ENCODE data around the gene NCF2. TPM values are rescaled to one million over a fixed set of nuclear protein-coding genes. Genes with fewer than 3 reads are reported as not detected.

Gene NCF2
- 10 to 100 TPM; 21.5 to 23.0 TPM for total RNA-seq

GRCh38 chr1:183590244-183591191 lies at the start of gene NCF2:
TSS of gene NCF2 (minus strand) at chr1:183590459. CDS start at chr1:183590329, 130 bp downstream.
- POLR2A ChIA-PET, result interaction anchor here (0.9 to 4.4 kb wide), 7 partner anchors 9 to 44 kb away, joined by 3 to 25 read pairs (median 10); partner anchors contain the start of gene ARPC5

GRCh38 chr1:183638649-183639387 lies 48.6 kb upstream of the NCF2 start:
- Mint-ChIP-seq H3K9me3 (no peaks in the 10 kb centered on the region), H3K27ac (no peak overlapping the region), H3K27me3 (peaks cover 20% of the 10 kb centered on the region), H3K4me1 (peaks cover 15% of the 10 kb centered on the region), H3K4me3 (no peak overlapping the region), H3K36me3 (ENCODE audit: low read depth) (peaks cover 14% of the 10 kb centered on the region)
- CTCF ChIA-PET, result no interaction called here
- no peak for DNase-seq
- POLR2A ChIA-PET, result no interaction called here

More at GRCh38 chr1:183590244-183591191, at the start of gene NCF2:
- H3K9me3 Mint-ChIP-seq, result no peaks in the 10 kb centered on the region
- H3K4me3 Mint-ChIP-seq, result peak within 1 kb of the TSS; percentile 73
- peaks cover 5% of the 10 kb centered on the region for H3K36me3 Mint-ChIP-seq (ENCODE audit: low read depth)
- H3K4me1 Mint-ChIP-seq, result peaks cover 46% of the 10 kb centered on the region
- H3K27me3 Mint-ChIP-seq, result no peaks in the 10 kb centered on the region
- CTCF ChIA-PET, result interaction anchor here (1.2 to 4.2 kb wide), 3 partner anchors 12 to 122 kb away, joined by 4 to 25 read pairs (median 6); no protein-coding TSS in a partner anchor
- peak; percentile 67 for DNase-seq
- H3K27ac Mint-ChIP-seq, result peak within 1 kb of the TSS; percentile 93

GRCh38 chr1:183636783-183637182 lies 46.5 kb upstream of the NCF2 start:
- H3K36me3 Mint-ChIP-seq (ENCODE audit: low read depth), result peaks cover 29% of the 10 kb centered on the region
- no peak overlapping the region for H3K27ac Mint-ChIP-seq
- ChIA-PET POLR2A (interaction anchor here (0.5 kb wide), 1 partner anchor 268 kb away, joined by 3 read pairs; no protein-coding TSS in a partner anchor), CTCF (no interaction called here)
- DNase-seq, result no peak
- peaks cover 20% of the 10 kb centered on the region for H3K27me3 Mint-ChIP-seq
- H3K9me3 Mint-ChIP-seq, result no peaks in the 10 kb centered on the region
- peak overlapping the region; percentile 100 for H3K4me3 Mint-ChIP-seq
- peaks cover 29% of the 10 kb centered on the region for H3K4me1 Mint-ChIP-seq

- Mint-ChIP-seq H3K4me3 (peak overlapping the region; percentile 100), H3K9me3 (no peaks in the 10 kb centered on the region), H3K4me1 (peaks cover 32% of the 10 kb centered on the region), H3K27me3 (peaks cover 20% of the 10 kb centered on the region), H3K36me3 (ENCODE audit: low read depth) (peaks cover 31% of the 10 kb centered on the region), H3K27ac (peak overlapping the region; percentile 100)
- CTCF ChIA-PET, result no interaction called here
- POLR2A ChIA-PET, result interaction anchor here (0.6 to 4.0 kb wide), 4 partner anchors 8 to 415 kb away, joined by 3 to 25 read pairs (median 4); partner anchors contain the start of genes NCF2 and TSEN15
- DNase-seq, result no peak
These were observed 46.0 kb upstream of the NCF2 start for GRCh38 chr1:183636334-183636682.

- peak within 1 kb of the TSS; percentile 100 for H3K27ac Mint-ChIP-seq
- ChIA-PET CTCF (interaction anchor here (0.7 to 1.9 kb wide), 3 partner anchors 20 to 281 kb away, joined by 3 to 7 read pairs (median 3); no protein-coding TSS in a partner anchor), POLR2A (interaction anchor here (0.6 to 4.4 kb wide), 7 partner anchors 9 to 416 kb away, joined by 3 to 39 read pairs (median 5); partner anchors contain the start of genes NCF2, SMG7 and TSEN15)
- peaks cover 35% of the 10 kb centered on the region for H3K36me3 Mint-ChIP-seq (ENCODE audit: low read depth)
- peaks cover 34% of the 10 kb centered on the region for H3K4me1 Mint-ChIP-seq
- H3K27me3 Mint-ChIP-seq, result peaks cover 20% of the 10 kb centered on the region
- H3K9me3 Mint-ChIP-seq, result no peaks in the 10 kb centered on the region
- peak within 1 kb of the TSS; percentile 100 for H3K4me3 Mint-ChIP-seq
- DNase-seq, result peak; percentile 97
These were observed 45.5 kb upstream of the NCF2 start, which contains the start of gene ARPC5 for GRCh38 chr1:183635606-183636333. TSS of gene ARPC5 (minus strand) at chr1:183635783. CDS start at chr1:183635659, 124 bp downstream.

- H3K27ac Mint-ChIP-seq, result peak overlapping the region; percentile 100
- H3K4me3 Mint-ChIP-seq, result peak overlapping the region; percentile 100
- POLR2A ChIA-PET, result interaction anchor here (0.9 to 4.4 kb wide), 9 partner anchors 8 to 416 kb away, joined by 3 to 39 read pairs (median 6); partner anchors contain the start of genes APOBEC4, NCF2, SMG7 and TSEN15
- H3K4me1 Mint-ChIP-seq, result peaks cover 40% of the 10 kb centered on the region
- H3K27me3 Mint-ChIP-seq, result peaks cover 20% of the 10 kb centered on the region
- peak; percentile 35 for DNase-seq
- CTCF ChIA-PET, result interaction anchor here (0.7 to 2.3 kb wide), 6 partner anchors 16 to 281 kb away, joined by 3 to 14 read pairs (median 6); no protein-coding TSS in a partner anchor
- H3K36me3 Mint-ChIP-seq (ENCODE audit: low read depth), result peaks cover 41% of the 10 kb centered on the region
- H3K9me3 Mint-ChIP-seq, result no peaks in the 10 kb centered on the region
These were observed 44.9 kb upstream of the NCF2 start for GRCh38 chr1:183635099-183635605.

GRCh38 chr1:183634429-183635065 lies 44.3 kb upstream of the NCF2 start:
- Mint-ChIP-seq H3K27ac (peak overlapping the region; percentile 89), H3K4me3 (peak overlapping the region; percentile 100), H3K9me3 (no peaks in the 10 kb centered on the region), H3K27me3 (peaks cover 18% of the 10 kb centered on the region), H3K4me1 (peaks cover 45% of the 10 kb centered on the region), H3K36me3 (ENCODE audit: low read depth) (peaks cover 46% of the 10 kb centered on the region)
- no peak for DNase-seq
- ChIA-PET CTCF (interaction anchor here (0.7 to 2.3 kb wide), 14 partner anchors 11 to 1028 kb away, joined by 3 to 14 read pairs (median 5); partner anchors contain the start of gene APOBEC4), POLR2A (interaction anchor here (0.7 to 4.4 kb wide), 13 partner anchors 8 to 752 kb away, joined by 3 to 39 read pairs (median 4); partner anchors contain the start of genes APOBEC4, C1orf21, NCF2 and SMG7)

GRCh38 chr1:183633676-183634343 lies 43.6 kb upstream of the NCF2 start:
- Mint-ChIP-seq H3K4me1 (peaks cover 50% of the 10 kb centered on the region), H3K36me3 (ENCODE audit: low read depth) (peaks cover 51% of the 10 kb centered on the region), H3K4me3 (peak overlapping the region; percentile 100), H3K27me3 (peaks cover 16% of the 10 kb centered on the region), H3K9me3 (no peaks in the 10 kb centered on the region), H3K27ac (peak overlapping the region; percentile 89)
- no peak for DNase-seq
- CTCF ChIA-PET, result interaction anchor here (0.9 to 2.3 kb wide), 15 partner anchors 10 to 286 kb away, joined by 3 to 14 read pairs (median 5); partner anchors contain the start of gene APOBEC4
- POLR2A ChIA-PET, result interaction anchor here (0.7 to 4.4 kb wide), 12 partner anchors 11 to 753 kb away, joined by 3 to 39 read pairs (median 5); partner anchors contain the start of genes APOBEC4, C1orf21, NCF2 and SMG7

- DNase-seq, result no peak
- H3K4me3 Mint-ChIP-seq, result peak overlapping the region; percentile 100
- no peaks in the 10 kb centered on the region for H3K9me3 Mint-ChIP-seq
- H3K27me3 Mint-ChIP-seq, result peaks cover 10% of the 10 kb centered on the region
- peaks cover 58% of the 10 kb centered on the region for H3K4me1 Mint-ChIP-seq
- ChIA-PET CTCF (interaction anchor here (1.0 to 2.3 kb wide), 11 partner anchors 10 to 163 kb away, joined by 3 to 14 read pairs (median 4); partner anchors contain the start of genes APOBEC4 and SMG7), POLR2A (interaction anchor here (0.9 to 4.4 kb wide), 11 partner anchors 11 to 419 kb away, joined by 3 to 39 read pairs (median 4); partner anchors contain the start of genes APOBEC4, NCF2, SMG7 and TSEN15)
- peak overlapping the region; percentile 33 for H3K27ac Mint-ChIP-seq
- H3K36me3 Mint-ChIP-seq (ENCODE audit: low read depth), result peaks cover 59% of the 10 kb centered on the region
These were observed 42.7 kb upstream of the NCF2 start for GRCh38 chr1:183632964-183633363.

GRCh38 chr1:183632114-183632513 lies 41.9 kb upstream of the NCF2 start:
- peaks cover 9% of the 10 kb centered on the region for H3K27me3 Mint-ChIP-seq
- DNase-seq, result no peak
- peaks cover 63% of the 10 kb centered on the region for H3K36me3 Mint-ChIP-seq (ENCODE audit: low read depth)
- ChIA-PET POLR2A (interaction anchor here (0.9 to 4.4 kb wide), 4 partner anchors 20 to 282 kb away, joined by 3 to 39 read pairs (median 4); partner anchors contain the start of gene SMG7), CTCF (interaction anchor here (1.0 to 1.6 kb wide), 8 partner anchors 9 to 162 kb away, joined by 3 to 6 read pairs (median 3); partner anchors contain the start of gene SMG7)
- H3K9me3 Mint-ChIP-seq, result no peaks in the 10 kb centered on the region
- H3K27ac Mint-ChIP-seq, result no peak overlapping the region
- peak overlapping the region; percentile 100 for H3K4me3 Mint-ChIP-seq
- peaks cover 59% of the 10 kb centered on the region for H3K4me1 Mint-ChIP-seq

All from activated CD4-positive, alpha-beta memory T cell treated with anti-CD3 and anti-CD28 coated beads, Interleukin-2, amount 10 ng/mL, durations not matched to agents 7 days and 5 days (primary cell).